Panc1 (cell line): ENCODE measurements around the gene ZNF771. TPM values are rescaled to one million over a fixed set of nuclear protein-coding genes. Genes with fewer than 3 reads are reported as not detected.

Source experiments
- ATAC-seq: fragments of 200-7000 bp; cut with Tn5 transposase; 2 replicates; pipeline ENCODE4 v1.9.1; 2020; ENCODE audit warnings: mild to moderate bottlenecking, moderate library complexity
- BruUV-seq: library from RNA; stranded (reverse); fragments of 400-500 nt; replicated peaks from 2 replicates; lab custom pipeline; 2021; lab: Mats Ljungman, UMichigan
- CTCF ChIA-PET: fragments of 300-600 bp; sonication (Branson Sonifier 250); formaldehyde crosslinking; loops from one replicate; lab custom pipeline; 2022; ENCODE audit warnings: antibody characterized with exemption; lab: Charles Lee
- POLR2A ChIA-PET: fragments of 300-600 bp; sonication (Branson Sonifier 250); formaldehyde crosslinking; loops from one replicate; lab custom pipeline; 2022; ENCODE audit warnings: antibody characterized with exemption; lab: Charles Lee
- DNase-seq: peaks from one replicate; pipeline ENCODE4 v3.0.0-alpha.2; 2010; ENCODE audit warnings: low read depth, low spot score
- H3K27ac ChIP-seq: 2 replicates; pipeline ENCODE4 v1.5.1; 2011; ENCODE audit warnings: mild to moderate bottlenecking, low read length, inconsistent platforms
- H3K27me3 ChIP-seq: fragments of 200-500 bp; sonication (Bioruptor generic); 2 replicates; pipeline ENCODE4 v1.6.0; 2014; ENCODE audit warnings: low read length, inconsistent platforms; ENCODE audit not compliant: control insufficient read depth, insufficient read depth
- H3K36me3 ChIP-seq: fragments of 200-500 bp; sonication (Bioruptor generic); 2 replicates; pipeline ENCODE4 v1.5.1; 2014; ENCODE audit warnings: inconsistent platforms, mild to moderate bottlenecking, low read length, moderate library complexity; ENCODE audit not compliant: control insufficient read depth, insufficient read depth
- H3K4me1 ChIP-seq: 2 replicates; pipeline ENCODE4 v1.5.1; 2011; ENCODE audit warnings: inconsistent platforms, mild to moderate bottlenecking, low read length, moderate library complexity; ENCODE audit not compliant: control insufficient read depth, insufficient read depth
- H3K4me3 ChIP-seq, 2 experiments: 2 replicates each; pipeline ENCODE4 v1.5.1; 2011 to 2012; ENCODE audit warnings: low read depth in 2 of 2, low read length in 2 of 2, mild to moderate bottlenecking in 2 of 2, inconsistent platforms in 1 of 2, moderate library complexity in 1 of 2
- H3K9me3 ChIP-seq: fragments of 200-500 bp; sonication (Bioruptor generic); 2 replicates; pipeline ENCODE4 v1.5.1; 2014; ENCODE audit warnings: low read depth, mild to moderate bottlenecking, inconsistent platforms, low read length, moderate library complexity; ENCODE audit not compliant: control insufficient read depth, insufficient read depth
- CTCF ChIP-seq: fragments of 450-650 bp; IDR thresholded peaks from 2 replicates; pipeline ENCODE4 v1.5.1; 2017; ENCODE audit warnings: mild to moderate bottlenecking
- POLR2AphosphoS5 ChIP-seq: IDR thresholded peaks from 2 replicates; pipeline ENCODE4 v1.6.1; 2012; ENCODE audit warnings: mild to moderate bottlenecking, low read depth, low read length, moderate library complexity
- REST ChIP-seq, 2 experiments: IDR thresholded peaks; 2 replicates each; pipeline ENCODE4 v1.6.1; 2011 to 2012; ENCODE audit warnings: low read depth in 2 of 2, control low read depth in 1 of 2, low read length in 1 of 2, mild to moderate bottlenecking in 1 of 2, moderate library complexity in 1 of 2; ENCODE audit not compliant: insufficient read depth in 1 of 2
- SIN3A ChIP-seq: IDR thresholded peaks from 2 replicates; pipeline ENCODE4 v1.6.1; 2012; ENCODE audit warnings: low read depth, mild to moderate bottlenecking, low read length, moderate library complexity, borderline replicate concordance; ENCODE audit not compliant: insufficient read depth
- TCF7L2 ChIP-seq: IDR thresholded peaks from 2 replicates; pipeline ENCODE4 v1.6.1; 2011; ENCODE audit warnings: mild to moderate bottlenecking, low read depth, low read length, inconsistent platforms
- in situ Hi-C: cut with HindIII; loops from 2 replicates; pipeline ENCODE4 v1.10.0; 2016; ENCODE audit warnings: low sequenced_read_pairs, low pct_unique_long_range_greater_than_20kb
- intact Hi-C: fragments of 100-400 bp; cut with micrococcal nuclease; formaldehyde crosslinking; loops from one replicate; pipeline ENCODE4 v1.10.0; 2022; ENCODE audit not compliant: unreplicated experiment
- total RNA-seq: library from RNA; stranded (reverse); gene quantifications from one replicate; pipeline ENCODE4 v1.2.1, GENCODE V29; 2021; ENCODE audit not compliant: unreplicated experiment

Gene ZNF771
- total RNA-seq, 1 experiment from 2014 or later: 14.4 TPM

GRCh38 chr16:30457256-30457655 lies 49.9 kb downstream of the ZNF771 start:
- no peak for TF ChIP-seq POLR2AphosphoS5
- TF ChIP-seq CTCF: no peak
- no peak for TF ChIP-seq SIN3A
- no peak for TF ChIP-seq REST (IDR thresholded peaks at IDR 0.05; ENCODE audit: insufficient read depth in 1 of 2, low read depth in 2 of 2, low read length in 1 of 2)
- TF ChIP-seq TCF7L2: no peak
- Histone ChIP-seq H3K4me1 (no peaks in the 10 kb centered on the region), H3K9me3 (no peaks in the 10 kb centered on the region), H3K36me3 (no peaks in the 10 kb centered on the region), H3K4me3 (no peak overlapping the region), H3K27me3 (no peaks in the 10 kb centered on the region), H3K27ac (no peak overlapping the region)
- ATAC-seq (no peak), DNase-seq (no peak)
- POLR2A ChIA-PET: interaction anchor here (0.8 kb wide), 1 partner anchor 23 kb away, joined by 17 read pairs; no protein-coding TSS in a partner anchor
- CTCF ChIA-PET: interaction anchor here (0.5 kb wide), 1 partner anchor 140 kb away, joined by 3 read pairs; no protein-coding TSS in a partner anchor
- no TSS peak for BruUV-seq
- in situ Hi-C loops: no loop called here
- intact Hi-C loops: no loop called here

GRCh38 chr16:30457743-30458560 lies 50.5 kb downstream of the ZNF771 start:
- DNase-seq: no peak
- POLR2A ChIA-PET: no interaction called here
- intact Hi-C loops: no loop called here

More at GRCh38 chr16:30457743-30458560, 50.5 kb downstream of the ZNF771 start:
- CTCF ChIA-PET: no interaction called here
- no TSS peak for BruUV-seq
- Histone ChIP-seq H3K9me3 (no peaks in the 10 kb centered on the region), H3K4me3 (no peak overlapping the region), H3K4me1 (no peaks in the 10 kb centered on the region), H3K27ac (no peak overlapping the region), H3K27me3 (no peaks in the 10 kb centered on the region), H3K36me3 (no peaks in the 10 kb centered on the region)
- no peak for ATAC-seq
- in situ Hi-C loops: no loop called here
- no peak for TF ChIP-seq CTCF
- TF ChIP-seq POLR2AphosphoS5: no peak
- no peak for TF ChIP-seq REST (IDR thresholded peaks at IDR 0.05; ENCODE audit: insufficient read depth in 1 of 2, low read depth in 2 of 2, low read length in 1 of 2)
- TF ChIP-seq SIN3A: no peak
- no peak for TF ChIP-seq TCF7L2
